Panc1 (cell line): ENCODE results near the gene ABLIM2. TPM values are rescaled to one million over a fixed set of nuclear protein-coding genes. Genes with fewer than 3 reads are reported as not detected.
A peak's percentile ranks its signal among the peaks of the same experiment; 100 is the strongest.
"Not testable (repeated sequence)": the region's sequence is repeated elsewhere in the genome, so short reads cannot be mapped to it uniquely, and the experiment has no call there.

Source experiments
- ATAC-seq: fragments of 200-7000 bp; cut with Tn5 transposase; 2 replicates; pipeline ENCODE4 v1.9.1; 2020; ENCODE audit warnings: mild to moderate bottlenecking, moderate library complexity
- BruUV-seq: library from RNA; stranded (reverse); fragments of 400-500 nt; replicated peaks from 2 replicates; lab custom pipeline; 2021; lab: Mats Ljungman, UMichigan
- CTCF ChIA-PET: fragments of 300-600 bp; sonication (Branson Sonifier 250); formaldehyde crosslinking; loops from one replicate; lab custom pipeline; 2022; ENCODE audit warnings: antibody characterized with exemption; lab: Charles Lee
- POLR2A ChIA-PET: fragments of 300-600 bp; sonication (Branson Sonifier 250); formaldehyde crosslinking; loops from one replicate; lab custom pipeline; 2022; ENCODE audit warnings: antibody characterized with exemption; lab: Charles Lee
- DNase-seq: peaks from one replicate; pipeline ENCODE4 v3.0.0-alpha.2; 2010; ENCODE audit warnings: low read depth, low spot score
- H3K27ac ChIP-seq: 2 replicates; pipeline ENCODE4 v1.5.1; 2011; ENCODE audit warnings: mild to moderate bottlenecking, low read length, inconsistent platforms
- H3K27me3 ChIP-seq: fragments of 200-500 bp; sonication (Bioruptor generic); 2 replicates; pipeline ENCODE4 v1.6.0; 2014; ENCODE audit warnings: low read length, inconsistent platforms; ENCODE audit not compliant: control insufficient read depth, insufficient read depth
- H3K36me3 ChIP-seq: fragments of 200-500 bp; sonication (Bioruptor generic); 2 replicates; pipeline ENCODE4 v1.5.1; 2014; ENCODE audit warnings: inconsistent platforms, mild to moderate bottlenecking, low read length, moderate library complexity; ENCODE audit not compliant: control insufficient read depth, insufficient read depth
- H3K4me1 ChIP-seq: 2 replicates; pipeline ENCODE4 v1.5.1; 2011; ENCODE audit warnings: inconsistent platforms, mild to moderate bottlenecking, low read length, moderate library complexity; ENCODE audit not compliant: control insufficient read depth, insufficient read depth
- H3K4me3 ChIP-seq, 2 experiments: 2 replicates each; pipeline ENCODE4 v1.5.1; 2011 to 2012; ENCODE audit warnings: low read depth in 2 of 2, low read length in 2 of 2, mild to moderate bottlenecking in 2 of 2, inconsistent platforms in 1 of 2, moderate library complexity in 1 of 2
- H3K9me3 ChIP-seq: fragments of 200-500 bp; sonication (Bioruptor generic); 2 replicates; pipeline ENCODE4 v1.5.1; 2014; ENCODE audit warnings: low read depth, mild to moderate bottlenecking, inconsistent platforms, low read length, moderate library complexity; ENCODE audit not compliant: control insufficient read depth, insufficient read depth
- POLR2AphosphoS5 ChIP-seq: IDR thresholded peaks from 2 replicates; pipeline ENCODE4 v1.6.1; 2012; ENCODE audit warnings: mild to moderate bottlenecking, low read depth, low read length, moderate library complexity
- SIN3A ChIP-seq: IDR thresholded peaks from 2 replicates; pipeline ENCODE4 v1.6.1; 2012; ENCODE audit warnings: low read depth, mild to moderate bottlenecking, low read length, moderate library complexity, borderline replicate concordance; ENCODE audit not compliant: insufficient read depth
- TCF7L2 ChIP-seq: IDR thresholded peaks from 2 replicates; pipeline ENCODE4 v1.6.1; 2011; ENCODE audit warnings: mild to moderate bottlenecking, low read depth, low read length, inconsistent platforms
- in situ Hi-C: cut with HindIII; loops from 2 replicates; pipeline ENCODE4 v1.10.0; 2016; ENCODE audit warnings: low sequenced_read_pairs, low pct_unique_long_range_greater_than_20kb
- intact Hi-C: fragments of 100-400 bp; cut with micrococcal nuclease; formaldehyde crosslinking; loops from one replicate; pipeline ENCODE4 v1.10.0; 2022; ENCODE audit not compliant: unreplicated experiment
- total RNA-seq: library from RNA; stranded (reverse); gene quantifications from one replicate; pipeline ENCODE4 v1.2.1, GENCODE V29; 2021; ENCODE audit not compliant: unreplicated experiment
- TF ChIP-seq, protein P1 (sequence below), 2 experiments: IDR thresholded peaks; 2 replicates each; pipeline ENCODE4 v1.6.1; 2011 to 2012; ENCODE audit warnings: low read depth in 2 of 2, control low read depth in 1 of 2, low read length in 1 of 2, mild to moderate bottlenecking in 1 of 2, moderate library complexity in 1 of 2; ENCODE audit not compliant: insufficient read depth in 1 of 2
- TF ChIP-seq, protein P2 (sequence below): fragments of 450-650 bp; IDR thresholded peaks from 2 replicates; pipeline ENCODE4 v1.5.1; 2017; ENCODE audit warnings: mild to moderate bottlenecking

ABLIM2 gene
- total RNA-seq, 1 experiment from 2014 or later: 0.64 TPM

DNA sequence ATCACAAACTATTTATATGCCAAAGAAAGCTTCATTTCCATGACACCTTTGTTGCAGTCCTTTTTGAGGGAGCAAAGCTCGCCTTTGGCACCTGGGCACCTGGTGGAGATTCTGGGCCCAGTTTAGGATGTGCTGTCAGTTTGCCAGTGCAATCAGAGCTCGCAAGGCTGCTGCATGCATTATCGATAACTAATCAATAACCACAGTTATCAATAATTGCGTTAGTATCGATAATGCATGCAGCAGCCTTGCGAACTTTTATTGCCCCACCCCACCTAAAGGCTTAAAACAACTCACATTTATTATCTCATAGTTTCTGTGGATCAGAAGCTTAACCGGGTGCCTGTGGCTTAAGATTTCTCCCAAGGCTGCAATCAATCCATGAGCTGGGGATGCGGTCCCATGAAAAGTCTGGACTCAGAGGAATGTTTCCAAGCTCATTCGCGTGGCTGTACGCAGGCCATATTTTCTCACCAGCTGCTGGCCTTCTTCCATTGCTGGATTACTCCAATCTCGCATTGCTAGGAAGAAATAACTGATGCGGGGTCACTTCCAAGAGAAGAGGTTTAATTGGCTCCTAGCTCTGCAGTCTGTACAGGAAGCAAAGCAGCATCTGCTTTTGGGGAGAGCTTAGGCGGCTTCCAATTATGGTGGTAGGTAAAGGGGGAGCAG, 212.8 kb downstream of the ABLIM2 start:
- DNase-seq (no peak), ATAC-seq (no peak)
- Histone ChIP-seq H3K27me3 (no peaks in the 10 kb centered on the region), H3K4me1 (peaks cover 32% of the 10 kb centered on the region), H3K27ac (peak overlapping the region; percentile 65), H3K4me3 (no peak overlapping the region), H3K9me3 (no peaks in the 10 kb centered on the region), H3K36me3 (no peaks in the 10 kb centered on the region)
- in situ Hi-C loops: no loop called here
- POLR2A ChIA-PET: no interaction called here
- intact Hi-C loops: no loop called here
- TF ChIP-seq POLR2AphosphoS5: no peak
- TF ChIP-seq TCF7L2: no peak
- no peak for TF ChIP-seq SIN3A
- TF ChIP-seq, protein P1, sequence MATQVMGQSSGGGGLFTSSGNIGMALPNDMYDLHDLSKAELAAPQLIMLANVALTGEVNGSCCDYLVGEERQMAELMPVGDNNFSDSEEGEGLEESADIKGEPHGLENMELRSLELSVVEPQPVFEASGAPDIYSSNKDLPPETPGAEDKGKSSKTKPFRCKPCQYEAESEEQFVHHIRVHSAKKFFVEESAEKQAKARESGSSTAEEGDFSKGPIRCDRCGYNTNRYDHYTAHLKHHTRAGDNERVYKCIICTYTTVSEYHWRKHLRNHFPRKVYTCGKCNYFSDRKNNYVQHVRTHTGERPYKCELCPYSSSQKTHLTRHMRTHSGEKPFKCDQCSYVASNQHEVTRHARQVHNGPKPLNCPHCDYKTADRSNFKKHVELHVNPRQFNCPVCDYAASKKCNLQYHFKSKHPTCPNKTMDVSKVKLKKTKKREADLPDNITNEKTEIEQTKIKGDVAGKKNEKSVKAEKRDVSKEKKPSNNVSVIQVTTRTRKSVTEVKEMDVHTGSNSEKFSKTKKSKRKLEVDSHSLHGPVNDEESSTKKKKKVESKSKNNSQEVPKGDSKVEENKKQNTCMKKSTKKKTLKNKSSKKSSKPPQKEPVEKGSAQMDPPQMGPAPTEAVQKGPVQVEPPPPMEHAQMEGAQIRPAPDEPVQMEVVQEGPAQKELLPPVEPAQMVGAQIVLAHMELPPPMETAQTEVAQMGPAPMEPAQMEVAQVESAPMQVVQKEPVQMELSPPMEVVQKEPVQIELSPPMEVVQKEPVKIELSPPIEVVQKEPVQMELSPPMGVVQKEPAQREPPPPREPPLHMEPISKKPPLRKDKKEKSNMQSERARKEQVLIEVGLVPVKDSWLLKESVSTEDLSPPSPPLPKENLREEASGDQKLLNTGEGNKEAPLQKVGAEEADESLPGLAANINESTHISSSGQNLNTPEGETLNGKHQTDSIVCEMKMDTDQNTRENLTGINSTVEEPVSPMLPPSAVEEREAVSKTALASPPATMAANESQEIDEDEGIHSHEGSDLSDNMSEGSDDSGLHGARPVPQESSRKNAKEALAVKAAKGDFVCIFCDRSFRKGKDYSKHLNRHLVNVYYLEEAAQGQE (IDR thresholded peaks at IDR 0.05; ENCODE audit: insufficient read depth in 1 of 2, low read depth in 2 of 2, low read length in 1 of 2): no peak
- TF ChIP-seq, protein P2, sequence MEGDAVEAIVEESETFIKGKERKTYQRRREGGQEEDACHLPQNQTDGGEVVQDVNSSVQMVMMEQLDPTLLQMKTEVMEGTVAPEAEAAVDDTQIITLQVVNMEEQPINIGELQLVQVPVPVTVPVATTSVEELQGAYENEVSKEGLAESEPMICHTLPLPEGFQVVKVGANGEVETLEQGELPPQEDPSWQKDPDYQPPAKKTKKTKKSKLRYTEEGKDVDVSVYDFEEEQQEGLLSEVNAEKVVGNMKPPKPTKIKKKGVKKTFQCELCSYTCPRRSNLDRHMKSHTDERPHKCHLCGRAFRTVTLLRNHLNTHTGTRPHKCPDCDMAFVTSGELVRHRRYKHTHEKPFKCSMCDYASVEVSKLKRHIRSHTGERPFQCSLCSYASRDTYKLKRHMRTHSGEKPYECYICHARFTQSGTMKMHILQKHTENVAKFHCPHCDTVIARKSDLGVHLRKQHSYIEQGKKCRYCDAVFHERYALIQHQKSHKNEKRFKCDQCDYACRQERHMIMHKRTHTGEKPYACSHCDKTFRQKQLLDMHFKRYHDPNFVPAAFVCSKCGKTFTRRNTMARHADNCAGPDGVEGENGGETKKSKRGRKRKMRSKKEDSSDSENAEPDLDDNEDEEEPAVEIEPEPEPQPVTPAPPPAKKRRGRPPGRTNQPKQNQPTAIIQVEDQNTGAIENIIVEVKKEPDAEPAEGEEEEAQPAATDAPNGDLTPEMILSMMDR: no peak
- CTCF ChIA-PET: interaction anchor here (1.0 kb wide), 1 partner anchor 32 kb away, joined by 8 read pairs; no protein-coding TSS in a partner anchor
- no TSS peak for BruUV-seq

DNA sequence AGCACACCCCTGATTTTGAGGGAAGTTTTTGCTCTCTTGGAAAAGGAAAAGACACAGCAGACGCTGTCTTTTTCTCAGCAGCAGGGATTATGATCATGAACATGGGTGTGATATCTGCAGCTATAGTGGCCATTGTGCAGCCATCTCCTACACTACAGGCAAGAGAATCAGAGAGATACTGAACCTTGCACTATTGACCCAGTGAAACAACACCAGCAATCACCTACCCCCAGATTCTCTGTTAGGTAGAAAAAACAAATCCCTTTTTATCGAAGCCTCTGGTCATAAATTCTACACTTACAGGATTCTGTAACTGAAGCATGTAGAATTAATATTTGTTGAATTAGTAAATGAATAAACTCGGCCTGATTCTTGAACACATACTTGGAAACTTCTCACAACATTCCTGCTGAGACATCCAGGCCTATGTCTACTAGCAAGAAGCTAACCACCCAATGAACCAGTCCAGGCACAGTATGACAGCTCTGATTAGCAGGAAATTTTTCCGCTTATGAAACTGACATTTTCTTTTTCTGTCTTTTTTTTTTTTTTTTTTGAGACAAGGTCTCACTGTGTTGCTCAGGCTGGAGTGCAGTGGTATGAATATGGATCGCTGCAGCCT, 213.9 kb downstream of the ABLIM2 start:
- no peak for DNase-seq
- CTCF ChIA-PET: interaction anchor here (1.0 kb wide), 1 partner anchor 33 kb away, joined by 8 read pairs; no protein-coding TSS in a partner anchor
- in situ Hi-C loops (no loop called here), intact Hi-C loops (no loop called here)
- no peak for ATAC-seq
- no peak for TF ChIP-seq POLR2AphosphoS5
- POLR2A ChIA-PET: interaction anchor here (0.6 kb wide), 1 partner anchor 189 kb away, joined by 3 read pairs; no protein-coding TSS in a partner anchor
- H3K27ac ChIP-seq: peak overlapping the region; percentile 75
- no TSS peak for BruUV-seq
- no peaks in the 10 kb centered on the region for H3K9me3 ChIP-seq
- no peaks in the 10 kb centered on the region for H3K27me3 ChIP-seq
- peaks cover 35% of the 10 kb centered on the region for H3K4me1 ChIP-seq
- H3K36me3 ChIP-seq: no peaks in the 10 kb centered on the region
- no peak overlapping the region for H3K4me3 ChIP-seq

DNA sequence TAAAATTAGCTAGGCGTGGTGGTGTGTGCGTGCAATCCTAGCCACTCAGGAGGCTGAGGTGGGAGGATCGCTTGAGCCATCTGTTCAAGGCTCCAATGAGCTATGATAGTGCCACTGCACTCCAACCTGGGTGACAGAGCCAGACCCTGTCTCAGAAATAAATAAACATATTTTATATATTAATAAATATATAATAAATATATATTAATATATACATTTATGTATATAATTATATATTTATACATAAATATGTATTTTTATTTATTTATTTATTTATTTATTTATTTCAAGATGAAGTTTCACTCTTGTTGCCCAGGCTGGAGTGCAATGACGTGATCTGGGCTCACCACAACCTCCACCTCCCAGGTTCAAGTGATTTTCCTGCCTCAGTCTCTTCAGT, 214.9 kb downstream of the ABLIM2 start:
- DNase-seq, intact Hi-C loops, H3K27ac ChIP-seq, in situ Hi-C loops, BruUV-seq, CTCF ChIA-PET, H3K36me3 ChIP-seq, H3K4me3 ChIP-seq, POLR2A ChIA-PET, ATAC-seq, H3K9me3 ChIP-seq, H3K27me3 ChIP-seq: not testable (repeated sequence)
- H3K4me1 ChIP-seq: peaks cover 29% of the 10 kb centered on the region
